GM18519 (cell line): ENCODE results near the gene GRHL3.
"Not testable (repeated sequence)": the region's sequence is repeated elsewhere in the genome, so short reads cannot be mapped to it uniquely, and the experiment has no call there.

Source experiments
- ATAC-seq: cut with Tn5 transposase; IDR thresholded peaks from one replicate; pipeline ENCODE4 v1.9.1; 2021; ENCODE audit warnings: mild to moderate bottlenecking, moderate library complexity; ENCODE audit not compliant: unreplicated experiment, low FRiP score

The GRHL3 gene

DNA sequence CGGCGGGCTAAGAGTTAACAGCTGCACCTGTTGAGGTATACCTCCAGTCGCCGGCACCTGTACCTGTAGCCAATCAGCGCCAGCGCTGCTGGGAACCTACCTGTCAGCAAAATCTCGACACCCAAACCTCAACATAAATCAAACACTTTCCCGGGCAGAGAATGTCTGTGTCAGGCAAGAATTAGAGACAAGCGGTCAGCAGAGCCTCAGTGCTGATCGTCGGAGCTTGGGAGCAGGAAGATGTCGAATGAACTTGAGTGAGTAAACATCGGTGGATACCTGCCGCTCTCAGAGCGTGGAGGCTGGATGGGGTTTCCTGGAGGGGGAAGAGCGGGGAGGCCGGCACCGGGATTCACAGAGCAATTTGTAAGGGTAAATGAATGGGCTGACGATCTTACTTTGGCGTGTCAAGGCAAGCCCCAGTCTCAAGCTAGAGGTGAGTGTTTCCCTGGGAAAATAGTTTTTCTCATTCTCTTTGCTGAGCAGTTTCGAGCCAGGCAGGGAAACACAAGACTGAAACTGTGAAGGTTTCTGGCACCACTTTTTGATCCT, at the start of gene GRHL3:
Gene GRHL3, plus strand, starts transcription at position 46 of the 552 bp plus-strand sequence. Its CDS starts 195 bp downstream, at position 241.
- ATAC-seq = no peak

DNA sequence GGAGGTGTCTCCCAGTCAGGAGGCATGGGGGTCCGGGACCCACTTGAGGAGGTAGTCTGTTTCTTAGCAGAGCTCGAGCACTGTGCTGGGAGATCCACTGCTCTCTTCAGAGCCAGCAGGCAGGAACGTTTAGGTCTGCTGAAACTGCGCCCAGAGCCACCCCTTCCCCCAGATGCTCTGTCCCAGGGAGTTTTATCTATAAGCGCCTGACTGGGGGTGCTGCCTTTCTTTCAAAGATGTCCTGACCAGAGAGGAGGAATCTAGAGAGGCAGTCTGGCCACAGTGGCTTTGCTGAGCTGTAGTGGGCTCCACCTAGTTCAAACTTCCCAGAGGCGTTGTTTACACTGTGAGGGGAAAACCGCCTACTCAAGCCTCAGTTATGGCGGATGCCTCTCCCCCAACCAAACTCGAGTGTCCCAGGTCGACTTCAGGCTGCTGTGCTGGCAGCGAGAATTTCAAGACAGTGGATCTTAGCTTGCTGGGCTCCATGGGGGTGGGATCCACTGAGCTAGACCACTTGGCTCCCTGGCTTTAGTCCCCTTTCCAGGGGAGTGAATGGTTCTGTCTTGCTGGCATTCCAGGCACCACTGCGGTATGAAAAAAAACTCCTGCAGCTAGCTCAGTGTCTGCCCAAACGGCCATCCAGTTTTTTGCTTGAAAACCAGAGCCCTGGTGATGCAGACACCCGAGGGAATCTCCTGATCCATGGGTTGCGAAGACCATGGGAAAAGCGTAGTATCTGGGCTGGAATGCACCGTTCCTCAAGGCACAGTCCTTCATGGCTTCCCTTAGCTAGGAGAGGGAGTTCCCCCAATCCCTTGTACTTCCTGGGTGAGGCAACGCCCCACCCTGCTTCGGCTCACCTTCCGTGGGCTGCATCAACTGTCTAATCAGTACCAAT, 44.7 kb upstream of the GRHL3 start:
- not testable (repeated sequence) for ATAC-seq

DNA sequence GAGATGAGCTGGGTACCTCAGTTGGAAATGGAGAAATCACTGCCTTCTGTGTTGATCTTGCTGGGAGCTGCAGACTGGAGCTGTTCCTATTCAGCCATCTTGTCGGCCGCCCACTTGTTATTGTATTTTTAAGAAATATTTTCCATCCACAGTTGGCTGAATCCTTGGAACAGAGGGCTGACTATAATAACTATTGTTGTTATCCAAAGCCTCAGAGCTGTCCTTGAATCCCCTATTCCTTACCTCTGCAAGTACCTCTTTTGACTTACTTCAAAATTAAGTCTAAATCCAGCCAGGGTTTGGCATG, 44.1 kb upstream of the GRHL3 start:
- ATAC-seq = no peak

DNA sequence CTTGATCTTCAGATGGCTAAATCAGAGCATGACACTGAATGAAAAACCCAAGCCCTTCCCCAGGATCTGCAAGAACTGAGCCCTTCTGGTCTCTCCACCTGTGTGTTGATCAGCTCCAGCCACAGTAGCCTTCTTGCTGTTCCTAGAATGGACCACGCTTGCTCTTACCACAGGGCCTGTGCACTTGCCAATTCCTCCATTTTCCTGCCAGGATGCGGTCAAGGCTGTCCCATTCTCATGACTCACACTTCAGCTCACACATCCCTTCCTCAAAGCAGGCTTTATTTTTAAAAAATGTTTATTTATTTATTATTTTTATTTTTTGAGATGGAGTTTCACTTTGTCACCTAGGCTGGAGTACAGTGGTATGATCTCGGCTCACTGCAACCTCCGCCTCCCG, 43.6 kb upstream of the GRHL3 start:
- no peak for ATAC-seq

DNA sequence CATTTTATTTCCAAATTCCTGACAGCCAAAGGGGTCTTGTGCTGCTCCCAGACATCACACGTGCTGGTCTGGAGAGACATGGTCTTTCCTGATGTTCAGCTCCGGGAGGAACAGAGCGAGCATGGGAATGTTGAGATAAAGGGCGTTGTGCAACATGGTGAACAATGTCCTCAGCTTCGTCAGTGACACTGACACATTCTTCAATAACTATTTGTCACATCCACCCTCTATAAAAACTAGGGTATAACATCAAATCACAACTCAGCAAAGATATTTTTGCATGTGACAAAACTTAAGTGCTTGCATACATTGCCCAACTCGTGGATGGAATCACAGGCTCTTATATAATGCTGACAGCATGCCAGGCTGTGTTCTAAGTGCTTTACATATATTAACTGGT, 42.4 kb upstream of the GRHL3 start:
- ATAC-seq = no peak

DNA sequence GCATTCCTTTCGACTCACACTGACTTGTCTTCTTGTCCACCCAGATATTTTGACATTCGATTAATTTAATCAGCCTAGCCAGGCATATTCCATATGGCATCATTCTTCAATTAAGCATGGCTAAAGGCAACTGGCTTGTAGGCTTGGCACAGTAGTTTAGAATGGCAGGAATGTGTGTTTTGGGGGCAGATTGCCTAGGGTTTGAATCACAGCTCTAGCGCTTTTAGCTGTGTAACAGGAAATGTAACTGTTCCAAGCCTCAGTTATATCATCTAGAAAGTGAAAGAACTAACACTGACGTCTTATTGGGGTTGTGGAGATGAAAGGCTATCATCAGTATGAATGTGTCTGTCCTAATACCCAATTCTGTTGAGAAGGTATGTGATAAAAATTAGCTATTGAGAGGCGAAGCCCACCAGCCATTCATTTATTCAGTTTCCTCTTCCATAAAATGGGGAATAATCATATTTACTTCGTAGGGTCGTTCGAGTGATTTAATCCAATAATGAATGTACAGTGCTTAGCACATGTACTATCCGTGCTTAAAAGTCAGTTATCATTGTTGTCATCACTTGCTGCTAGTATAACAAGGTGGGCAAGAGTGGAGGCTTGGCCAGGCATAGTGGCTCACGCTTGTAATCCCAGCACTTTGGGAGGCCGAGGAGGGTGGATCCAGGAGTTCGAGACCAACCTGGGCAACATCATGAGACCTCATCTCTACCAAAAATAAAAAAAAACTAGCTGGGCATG, 41.6 kb upstream of the GRHL3 start:
- no peak for ATAC-seq

DNA sequence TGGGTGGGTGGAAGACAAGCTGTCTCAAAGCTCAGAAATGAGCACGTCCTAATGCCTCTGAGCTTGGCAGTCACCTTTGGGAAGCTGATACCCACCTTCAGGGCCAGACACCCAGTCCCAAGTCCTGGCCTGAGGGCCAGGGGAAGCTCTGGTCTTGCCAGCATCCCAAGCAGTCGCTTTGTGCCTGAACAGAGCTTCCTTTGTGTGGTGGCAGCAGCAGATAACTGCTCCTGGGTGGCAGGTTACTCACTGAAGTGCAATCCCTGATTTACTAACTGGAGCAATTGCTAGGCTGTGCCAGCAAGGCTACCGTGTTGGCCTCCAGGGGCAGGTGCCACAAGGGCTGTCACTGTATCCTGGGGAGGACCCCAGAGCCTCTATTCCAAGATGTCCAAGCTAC, 40.4 kb upstream of the GRHL3 start:
- no peak for ATAC-seq

DNA sequence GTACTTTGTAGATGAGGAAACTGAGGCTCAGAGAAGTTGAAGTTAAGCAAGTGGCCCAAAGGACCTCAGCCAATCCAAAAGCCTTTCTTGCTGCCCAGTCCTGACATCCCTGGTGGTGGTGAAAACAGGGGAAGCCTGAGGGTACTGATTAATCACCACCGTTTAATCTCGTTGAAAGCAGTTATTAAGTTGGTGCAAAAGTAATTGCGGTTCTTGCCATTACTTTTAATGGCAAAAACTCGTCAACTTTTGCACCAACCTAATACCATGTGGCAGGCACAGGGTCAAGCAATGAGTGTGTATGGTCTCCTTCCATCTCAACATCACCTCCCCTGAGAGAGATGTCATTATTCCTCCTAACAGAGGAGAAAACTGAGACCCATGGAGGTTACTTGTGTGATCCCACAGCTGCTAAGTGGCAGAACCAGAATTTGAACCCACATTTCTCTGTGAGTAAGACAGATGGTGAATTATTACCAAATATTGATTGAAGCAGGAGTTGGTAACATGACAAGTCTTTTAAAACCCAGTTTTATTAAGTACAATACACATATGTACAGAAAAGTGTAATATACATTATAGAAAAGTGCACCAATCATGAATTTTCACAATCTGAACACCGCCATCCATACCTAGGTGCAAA, 39.4 kb upstream of the GRHL3 start:
- ATAC-seq = no peak

DNA sequence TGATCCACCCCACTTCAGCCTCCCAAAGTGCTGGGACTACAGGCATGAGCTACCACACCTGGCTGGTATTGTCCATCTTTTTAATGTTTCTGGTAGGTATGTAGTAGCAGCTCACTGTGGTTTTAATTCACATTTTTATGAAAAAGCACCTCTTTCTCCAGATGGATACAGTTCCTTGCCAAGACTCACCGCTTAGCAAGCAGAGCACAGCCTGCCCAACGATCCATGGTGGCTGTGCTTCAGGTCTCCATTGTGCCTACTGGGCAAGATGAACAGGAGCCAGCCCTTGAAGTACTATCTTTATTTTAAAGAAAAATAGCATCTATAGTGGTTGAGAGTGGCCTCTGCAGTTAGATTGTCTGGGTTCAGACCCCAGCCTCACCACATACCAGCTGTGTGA, 37.6 kb upstream of the GRHL3 start:
- no peak for ATAC-seq

DNA sequence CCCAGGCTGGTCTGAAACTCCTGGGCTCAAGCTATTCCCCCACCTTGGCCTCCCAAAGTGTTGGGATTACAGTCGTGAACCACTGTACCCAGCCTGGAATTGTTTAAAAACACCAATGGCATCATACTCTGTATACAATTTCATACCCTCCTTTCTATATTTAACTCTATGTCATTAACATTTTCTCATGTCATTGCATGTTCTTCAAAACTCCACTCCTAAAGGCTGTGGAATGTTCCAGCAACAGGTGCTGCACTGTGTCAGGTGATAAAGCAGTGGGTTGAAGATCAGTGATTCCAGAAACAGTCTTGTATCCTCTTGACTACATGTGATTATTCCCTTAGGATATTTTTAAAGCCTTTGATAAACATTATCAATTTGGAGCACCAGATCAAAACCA, 36.7 kb upstream of the GRHL3 start:
- ATAC-seq = no peak

DNA sequence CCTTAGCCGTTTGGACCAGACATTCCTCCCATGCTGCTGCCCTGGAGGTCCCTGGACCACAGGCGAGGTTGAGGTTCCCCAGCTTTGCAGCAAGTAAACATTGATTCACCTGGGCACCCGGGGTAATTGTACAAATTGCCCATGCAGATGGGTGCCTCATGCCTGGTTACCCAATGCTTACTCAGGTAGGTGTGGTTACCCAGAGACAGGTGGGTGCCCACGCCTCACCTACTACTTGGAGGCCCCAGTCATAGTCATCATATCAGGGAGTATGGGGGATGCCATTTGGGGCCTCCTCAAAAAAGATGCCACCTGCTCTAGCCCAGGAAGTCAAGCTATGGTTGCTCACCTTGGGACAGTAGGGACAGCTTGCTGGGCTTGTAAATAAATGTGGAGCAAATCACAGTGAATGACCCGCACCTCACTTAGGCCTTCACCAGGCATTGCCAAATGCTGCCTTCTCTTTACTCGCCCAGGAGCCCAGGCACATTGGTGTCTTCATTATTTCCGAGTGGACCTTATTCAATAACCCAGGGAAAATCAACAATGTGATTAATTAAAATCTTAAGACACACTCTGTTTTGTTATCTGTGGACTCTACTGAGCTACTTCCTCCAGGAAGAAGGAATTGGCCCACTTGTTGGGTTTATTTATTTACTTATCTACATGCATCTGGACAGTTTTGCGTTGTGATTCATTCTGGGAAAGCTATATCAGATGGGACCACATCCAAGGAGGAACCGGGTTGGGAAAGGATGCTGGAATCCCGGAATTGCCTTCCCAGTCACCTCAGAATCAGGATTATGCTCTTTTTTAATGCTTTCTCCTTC, 35.6 kb upstream of the GRHL3 start:
- no peak for ATAC-seq

DNA sequence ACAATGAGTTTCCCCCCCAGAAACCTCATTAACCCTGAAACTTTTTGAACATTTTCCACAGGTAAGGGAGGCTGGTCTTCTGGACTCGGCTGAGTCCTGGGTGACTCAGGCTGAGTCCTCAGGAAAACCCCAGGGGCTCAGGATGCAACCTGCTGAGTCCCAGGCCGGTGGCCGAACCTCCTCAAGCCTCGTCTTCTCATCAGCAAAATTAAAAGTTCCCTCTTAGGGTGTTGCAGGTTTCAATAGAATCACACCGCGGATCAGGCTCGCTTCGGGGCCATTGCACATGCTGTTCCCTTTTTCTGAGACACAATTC, 35.0 kb upstream of the GRHL3 start:
- ATAC-seq = no peak

DNA sequence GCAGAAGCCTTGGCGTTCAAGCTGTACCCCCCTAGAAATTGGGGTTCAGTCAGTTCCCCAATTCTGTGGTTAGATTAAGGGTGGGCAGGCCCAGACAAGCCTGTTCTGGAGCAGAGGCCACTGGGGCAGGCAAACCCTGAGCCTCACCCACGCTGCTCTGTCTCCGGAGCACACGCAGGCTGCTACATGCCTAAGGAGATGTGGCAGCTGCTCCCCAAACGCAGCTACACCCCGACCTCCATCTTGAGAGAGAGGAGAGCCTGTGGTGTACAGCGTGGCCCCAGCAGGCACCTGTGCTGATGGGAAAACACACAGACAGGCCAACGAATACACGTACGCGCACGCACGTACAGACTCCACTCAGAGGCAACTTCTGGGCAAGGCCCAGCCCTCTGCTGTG, 33.9 kb upstream of the GRHL3 start:
- ATAC-seq = no peak

DNA sequence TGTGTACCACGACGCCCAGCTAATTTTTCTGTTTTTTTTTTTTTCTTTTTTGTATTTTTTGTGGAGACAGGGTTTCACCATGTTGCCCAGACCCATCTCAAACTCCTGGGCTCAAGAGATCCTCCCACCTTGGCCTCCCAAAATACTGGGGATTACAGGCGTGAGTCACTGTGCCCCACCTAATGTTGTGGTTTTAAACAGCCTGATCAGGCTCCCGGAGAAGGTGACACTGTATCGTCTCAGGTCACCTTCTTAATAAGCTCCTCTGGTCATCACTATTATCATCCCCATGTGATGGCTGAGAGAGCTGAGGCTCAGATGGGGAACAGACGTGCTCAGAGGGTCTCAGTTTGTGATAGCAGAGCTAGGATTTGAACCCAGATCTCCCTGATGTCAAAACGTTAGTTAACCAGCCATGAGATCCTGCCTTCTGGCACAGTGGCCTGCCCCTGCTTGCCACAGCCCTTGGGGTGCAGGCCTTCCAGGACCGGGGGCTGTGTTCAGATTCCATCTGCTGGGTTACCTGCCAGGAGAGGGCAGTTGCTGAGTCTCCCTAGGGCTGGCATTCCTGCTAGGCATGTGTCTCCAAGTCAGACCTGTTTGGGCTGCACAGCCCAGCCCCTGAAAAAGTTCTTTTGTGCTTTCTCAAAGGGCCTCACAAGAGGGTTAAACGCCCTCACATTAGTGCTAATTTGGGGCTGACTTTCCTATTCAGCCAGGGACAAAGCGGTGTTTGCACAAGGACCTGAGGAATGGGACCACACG, 32.7 kb upstream of the GRHL3 start:
- no peak for ATAC-seq

DNA sequence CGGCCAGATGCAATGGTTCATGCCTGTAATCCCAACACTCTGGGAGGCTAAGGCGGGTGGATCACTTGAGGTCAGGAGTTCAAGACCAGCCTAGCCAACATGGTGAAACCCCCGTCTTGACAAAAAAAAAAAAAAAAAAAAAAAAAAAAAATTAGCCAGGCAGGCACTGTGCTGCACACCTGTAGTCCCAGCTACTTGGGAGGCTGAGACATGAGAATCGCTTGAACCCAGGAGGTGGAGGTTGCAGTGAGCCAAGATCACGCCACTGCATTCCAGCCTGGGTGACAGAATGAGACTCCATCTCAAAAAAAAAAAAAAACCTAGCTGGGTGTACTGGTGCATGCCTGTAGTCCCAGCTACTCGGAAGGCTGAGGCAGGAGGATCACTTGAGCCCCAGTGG, 31.4 kb upstream of the GRHL3 start:
- not testable (repeated sequence) for ATAC-seq

DNA sequence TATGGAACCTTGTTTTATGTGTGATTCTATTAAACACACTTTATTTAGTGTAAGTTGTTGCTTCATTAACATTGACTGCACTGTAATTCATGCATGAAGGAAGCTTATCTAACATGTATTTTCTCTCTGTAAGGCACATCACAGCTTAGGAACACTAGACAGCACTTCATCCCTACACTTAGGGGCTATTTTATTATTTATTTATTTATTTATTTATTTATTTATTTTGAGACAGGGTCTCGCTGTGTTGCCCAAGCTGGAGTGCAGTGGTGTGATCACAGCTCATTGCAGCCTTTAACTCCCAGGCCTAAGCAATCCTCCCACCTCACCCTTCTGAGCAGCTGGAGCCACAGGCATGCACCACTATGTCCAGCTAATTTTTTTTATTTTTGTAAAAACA, 30.7 kb upstream of the GRHL3 start:
- ATAC-seq = no peak

DNA sequence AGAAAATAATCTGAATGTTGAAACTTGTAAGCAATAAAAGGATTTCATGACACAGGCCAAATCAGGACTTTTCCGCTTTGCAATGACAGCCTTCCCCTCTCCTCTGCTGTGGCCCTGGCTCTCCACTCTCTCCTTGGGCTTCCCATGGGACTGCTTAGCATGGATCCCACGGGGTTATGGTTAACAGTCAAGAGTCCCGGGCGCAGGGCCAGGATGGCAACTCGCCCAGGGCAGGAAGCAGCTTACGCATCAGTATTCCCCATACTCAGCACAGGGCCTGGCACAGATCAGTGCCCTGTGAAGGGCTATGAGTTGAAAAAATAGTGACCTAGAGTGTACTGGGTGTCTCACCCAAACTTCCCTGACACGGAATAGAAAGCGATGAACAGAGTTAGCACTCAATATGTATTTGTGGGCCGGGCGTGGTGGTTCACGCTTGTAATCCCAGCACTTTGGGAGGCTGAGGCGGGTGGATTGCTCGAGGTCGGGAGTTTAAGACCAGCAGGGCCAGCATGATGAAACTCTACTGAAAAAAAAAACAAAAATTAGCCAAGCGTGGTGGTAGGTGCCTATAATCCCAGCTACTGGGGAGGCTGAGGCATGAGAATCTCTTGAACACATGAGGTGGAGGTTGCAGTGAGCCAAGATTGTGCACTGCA, 29.1 kb upstream of the GRHL3 start:
- no peak for ATAC-seq

DNA sequence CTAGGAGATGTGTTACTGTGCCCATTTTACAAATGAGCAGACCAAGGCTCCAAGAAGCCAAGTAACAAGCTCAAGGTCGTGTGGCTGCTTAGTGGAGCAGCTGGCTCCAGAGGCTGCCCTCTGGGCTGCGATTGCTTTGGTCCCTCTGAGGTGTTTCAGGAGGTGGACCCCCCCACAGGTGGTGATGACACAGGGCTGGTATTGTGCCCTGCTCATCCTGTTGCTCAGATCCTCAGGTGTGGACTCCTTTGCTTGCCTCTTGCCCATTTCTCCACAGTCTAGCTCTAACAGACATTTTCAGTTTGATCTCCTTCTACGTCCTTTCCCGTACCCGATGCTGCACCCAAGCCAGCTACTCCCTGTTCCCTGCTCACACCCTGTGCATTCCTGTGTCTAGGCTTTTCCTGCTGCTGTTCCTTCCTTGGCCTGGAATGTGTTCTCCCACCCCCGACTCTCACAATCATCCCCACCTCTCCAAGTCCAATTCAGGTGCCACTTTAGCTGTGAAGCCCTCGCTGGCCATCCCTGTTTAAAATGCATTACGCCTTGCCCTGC, 28.1 kb upstream of the GRHL3 start:
- ATAC-seq = no peak

DNA sequence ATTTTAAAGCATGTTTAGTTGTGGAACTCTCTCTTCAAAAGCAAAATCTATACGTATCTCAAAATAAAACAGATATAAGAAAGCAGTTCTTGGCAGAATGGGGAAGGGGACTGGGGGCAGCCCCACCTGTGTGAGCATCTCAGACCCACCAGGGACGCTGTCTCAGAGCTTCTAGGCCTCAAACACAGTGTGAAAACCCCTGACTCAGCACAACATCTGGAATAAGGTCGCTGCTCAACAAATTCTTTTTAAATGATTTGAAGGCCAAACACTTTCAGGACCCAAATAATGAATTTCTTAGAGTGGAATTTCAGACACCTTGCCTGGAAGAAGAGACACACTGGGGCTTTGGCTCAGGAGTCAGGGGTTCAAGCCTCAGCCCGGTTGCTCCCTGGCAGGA, 27.1 kb upstream of the GRHL3 start:
- no peak for ATAC-seq
